A673 (cell line): ENCODE measurements around the gene DNAJB6.

Experiments
- EZH2 ChIP-seq: fragments of 200-600 bp; sonication (generic); IDR thresholded peaks from 2 replicates; pipeline ENCODE4 v1.6.1; 2017; ENCODE audit warnings: borderline replicate concordance, low read depth, mild to moderate bottlenecking, mixed read lengths, antibody characterized with exemption, low read length; ENCODE audit not compliant: poor library complexity, severe bottlenecking
- TF ChIP-seq, protein P1 (sequence below): fragments of 300-800, 200-600 bp; sonication (generic); conservative IDR thresholded peaks from 2 replicates; pipeline ENCODE4 v1.5.1; 2017; ENCODE audit warnings: low read depth, mild to moderate bottlenecking, antibody characterized with exemption, low read length, moderate library complexity, mixed read lengths

- TF ChIP-seq, protein P1, sequence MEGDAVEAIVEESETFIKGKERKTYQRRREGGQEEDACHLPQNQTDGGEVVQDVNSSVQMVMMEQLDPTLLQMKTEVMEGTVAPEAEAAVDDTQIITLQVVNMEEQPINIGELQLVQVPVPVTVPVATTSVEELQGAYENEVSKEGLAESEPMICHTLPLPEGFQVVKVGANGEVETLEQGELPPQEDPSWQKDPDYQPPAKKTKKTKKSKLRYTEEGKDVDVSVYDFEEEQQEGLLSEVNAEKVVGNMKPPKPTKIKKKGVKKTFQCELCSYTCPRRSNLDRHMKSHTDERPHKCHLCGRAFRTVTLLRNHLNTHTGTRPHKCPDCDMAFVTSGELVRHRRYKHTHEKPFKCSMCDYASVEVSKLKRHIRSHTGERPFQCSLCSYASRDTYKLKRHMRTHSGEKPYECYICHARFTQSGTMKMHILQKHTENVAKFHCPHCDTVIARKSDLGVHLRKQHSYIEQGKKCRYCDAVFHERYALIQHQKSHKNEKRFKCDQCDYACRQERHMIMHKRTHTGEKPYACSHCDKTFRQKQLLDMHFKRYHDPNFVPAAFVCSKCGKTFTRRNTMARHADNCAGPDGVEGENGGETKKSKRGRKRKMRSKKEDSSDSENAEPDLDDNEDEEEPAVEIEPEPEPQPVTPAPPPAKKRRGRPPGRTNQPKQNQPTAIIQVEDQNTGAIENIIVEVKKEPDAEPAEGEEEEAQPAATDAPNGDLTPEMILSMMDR: no peak
- no peak for TF ChIP-seq EZH2
Measured at GRCh38 chr7:157313645-157314044, 23.2 kb upstream of the DNAJB6 start.
